Mesendoderm (in vitro differentiated cells): ENCODE measurements around the gene TMEM132C.

Source experiments
- DNase-seq: peaks from one replicate; pipeline ENCODE4 v3.0.0; 2013
- H2AK5ac ChIP-seq: 2 replicates; pipeline ENCODE4 v1.6.1; 2013; ENCODE audit warnings: low read length, inconsistent platforms
- H2BK120ac ChIP-seq: 2 replicates; pipeline ENCODE4 v1.6.1; 2013; ENCODE audit warnings: low read depth, mild to moderate bottlenecking, low read length, moderate library complexity, mixed read lengths
- H2BK15ac ChIP-seq: replicated peaks from 2 replicates; pipeline ENCODE4 v1.6.1; 2013; ENCODE audit warnings: low read depth, mild to moderate bottlenecking, moderate library complexity
- H2BK5ac ChIP-seq: 2 replicates; pipeline ENCODE4 v1.6.1; 2013; ENCODE audit warnings: low read length, inconsistent platforms
- H3K18ac ChIP-seq: 2 replicates; pipeline ENCODE4 v1.6.1; 2013; ENCODE audit warnings: mild to moderate bottlenecking, low read length, mixed read lengths
- H3K23ac ChIP-seq: one replicate; pipeline ENCODE4 v1.6.1; 2013; ENCODE audit warnings: low read length
- H3K27ac ChIP-seq: 2 replicates; pipeline ENCODE4 v1.5.1; 2013; ENCODE audit warnings: low read depth, mild to moderate bottlenecking, inconsistent platforms, low read length, moderate library complexity
- H3K27me3 ChIP-seq: 2 replicates; pipeline ENCODE4 v1.6.1; 2013; ENCODE audit warnings: low read length, control low read depth, mild to moderate bottlenecking, inconsistent platforms; ENCODE audit not compliant: insufficient read depth, poor library complexity
- H3K36me3 ChIP-seq: 2 replicates; pipeline ENCODE4 v1.6.1; 2013; ENCODE audit warnings: low read length, inconsistent platforms; ENCODE audit not compliant: control insufficient read depth, insufficient read depth
- H3K4ac ChIP-seq: one replicate; pipeline ENCODE4 v1.6.1; 2013; ENCODE audit warnings: low read depth, mild to moderate bottlenecking, low read length, moderate library complexity
- H3K4me1 ChIP-seq: 2 replicates; pipeline ENCODE4 v1.6.1; 2013; ENCODE audit warnings: low read depth, low read length, inconsistent platforms; ENCODE audit not compliant: control insufficient read depth
- H3K4me2 ChIP-seq: 2 replicates; pipeline ENCODE4 v1.6.1; 2013; ENCODE audit warnings: low read length
- H3K4me3 ChIP-seq: 2 replicates; pipeline ENCODE4 v1.5.1; 2013; ENCODE audit warnings: mild to moderate bottlenecking, low read length
- H3K56ac ChIP-seq: one replicate; pipeline ENCODE4 v1.6.1; 2013; ENCODE audit warnings: low read length
- H3K79me1 ChIP-seq: 2 replicates; pipeline ENCODE4 v1.6.1; 2013; ENCODE audit warnings: low read length, inconsistent platforms
- H3K79me2 ChIP-seq: 2 replicates; pipeline ENCODE4 v1.6.1; 2013; ENCODE audit warnings: mild to moderate bottlenecking, low read length; ENCODE audit not compliant: control insufficient read depth, insufficient read depth
- H3K9ac ChIP-seq: 2 replicates; pipeline ENCODE4 v1.6.1; 2013; ENCODE audit warnings: low read length, inconsistent platforms
- H4K5ac ChIP-seq: one replicate; pipeline ENCODE4 v1.6.1; 2013; ENCODE audit warnings: low read length
- H4K8ac ChIP-seq: one replicate; pipeline ENCODE4 v1.6.1; 2013; ENCODE audit warnings: low read depth, mild to moderate bottlenecking, control low read depth, low read length, moderate library complexity
- WGBS: extraction: QIAGEN DNeasy Blood & Tissue Kit; methylation state at CpG from one replicate; pipeline ENCODE4 v1.1.7; 2013; ENCODE audit warnings: low lambda C conversion rate, missing lambda C conversion rate; ENCODE audit not compliant: insufficient coverage; ENCODE audit errors: extremely low coverage; 5-methylcytosine and 5-hydroxymethylcytosine counted together

TMEM132C gene

DNA sequence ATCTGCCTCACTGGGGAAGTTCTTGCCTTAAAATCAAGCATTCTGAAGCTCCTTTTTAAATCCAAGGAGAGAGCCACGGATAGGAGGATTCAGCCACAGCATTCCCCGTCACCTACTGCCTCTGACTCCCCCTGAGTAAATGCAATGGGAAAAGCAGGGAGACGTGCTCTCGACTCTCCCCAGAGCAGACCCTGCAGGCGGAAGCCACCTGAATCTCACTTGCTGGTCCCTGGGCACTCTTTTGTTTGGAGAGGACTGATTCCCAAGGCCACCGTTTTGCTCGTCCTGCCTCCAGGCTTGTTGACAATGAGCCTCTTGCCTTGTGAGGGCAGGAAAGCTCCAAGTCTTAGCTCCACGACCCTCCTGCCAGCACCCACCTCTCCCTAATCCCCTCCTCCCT, 352.3 kb downstream of the TMEM132C start:
- no peak overlapping the region for H2BK5ac ChIP-seq
- H3K27me3 ChIP-seq, result no peaks in the 10 kb centered on the region
- H4K8ac ChIP-seq, result no peak overlapping the region
- no peaks in the 10 kb centered on the region for H3K36me3 ChIP-seq
- H3K9ac ChIP-seq, result no peak overlapping the region
- H3K79me1 ChIP-seq, result no peaks in the 10 kb centered on the region
- no peak overlapping the region for H2BK15ac ChIP-seq
- no peak overlapping the region for H3K56ac ChIP-seq
- H3K18ac ChIP-seq, result no peak overlapping the region
- DNase-seq, result peak; percentile 10
- no peak overlapping the region for H3K27ac ChIP-seq
- no CpG with 5 or more reads among the region's 8 CpGs for WGBS
- no peak overlapping the region for H3K4ac ChIP-seq
- H3K79me2 ChIP-seq, result no peaks in the 10 kb centered on the region
- H2BK120ac ChIP-seq, result no peak overlapping the region
- no peak overlapping the region for H4K5ac ChIP-seq
- no peak overlapping the region for H3K23ac ChIP-seq
- H3K4me2 ChIP-seq, result no peak overlapping the region
- no peak overlapping the region for H2AK5ac ChIP-seq
- no peak overlapping the region for H3K4me3 ChIP-seq
- H3K4me1 ChIP-seq, result no peaks in the 10 kb centered on the region

- Histone ChIP-seq H3K79me1 (no peaks in the 10 kb centered on the region), H2BK15ac (no peak overlapping the region), H3K4me2 (no peak overlapping the region), H3K56ac (no peak overlapping the region), H2BK120ac (no peak overlapping the region), H3K36me3 (no peaks in the 10 kb centered on the region), H4K8ac (no peak overlapping the region), H3K79me2 (no peaks in the 10 kb centered on the region), H3K23ac (no peak overlapping the region), H3K27me3 (no peaks in the 10 kb centered on the region), H3K4me3 (no peak overlapping the region), H2AK5ac (no peak overlapping the region), H4K5ac (no peak overlapping the region), H3K18ac (no peak overlapping the region), H3K4ac (no peak overlapping the region), H3K9ac (no peak overlapping the region), H3K27ac (no peak overlapping the region), H3K4me1 (no peaks in the 10 kb centered on the region), H2BK5ac (no peak overlapping the region)
- no peak for DNase-seq
- WGBS, result no CpG with 5 or more reads among the region's 8 CpGs
These were observed 354.3 kb downstream of the TMEM132C start for GRCh38 chr12:128621304-128621703.

GRCh38 chr12:128623748-128624147, 356.8 kb downstream of the TMEM132C start:
- no peak overlapping the region for H3K23ac ChIP-seq
- H3K9ac ChIP-seq, result no peak overlapping the region
- no peak overlapping the region for H3K4me3 ChIP-seq
- H4K8ac ChIP-seq, result no peak overlapping the region
- H4K5ac ChIP-seq, result no peak overlapping the region
- no peak for DNase-seq
- H3K4me1 ChIP-seq, result no peaks in the 10 kb centered on the region
- no peak overlapping the region for H2AK5ac ChIP-seq
- no peaks in the 10 kb centered on the region for H3K36me3 ChIP-seq
- no peak overlapping the region for H2BK15ac ChIP-seq
- H3K79me2 ChIP-seq, result no peaks in the 10 kb centered on the region
- no peaks in the 10 kb centered on the region for H3K27me3 ChIP-seq
- H3K4ac ChIP-seq, result no peak overlapping the region
- no peak overlapping the region for H3K4me2 ChIP-seq
- H2BK5ac ChIP-seq, result no peak overlapping the region
- H3K79me1 ChIP-seq, result no peaks in the 10 kb centered on the region
- no peak overlapping the region for H3K56ac ChIP-seq
- no peak overlapping the region for H3K18ac ChIP-seq
- H2BK120ac ChIP-seq, result no peak overlapping the region
- WGBS, result no CpG with 5 or more reads among the region's 6 CpGs
- no peak overlapping the region for H3K27ac ChIP-seq

GRCh38 chr12:128626808-128627320, 359.9 kb downstream of the TMEM132C start:
- DNase-seq, result no peak
- Histone ChIP-seq H3K4ac (no peak overlapping the region), H2BK5ac (no peak overlapping the region), H3K56ac (no peak overlapping the region), H3K4me2 (no peak overlapping the region), H3K27ac (no peak overlapping the region), H4K5ac (no peak overlapping the region), H3K18ac (no peak overlapping the region), H3K79me1 (no peaks in the 10 kb centered on the region), H3K36me3 (no peaks in the 10 kb centered on the region), H3K27me3 (no peaks in the 10 kb centered on the region), H3K9ac (no peak overlapping the region), H3K4me3 (no peak overlapping the region), H3K23ac (no peak overlapping the region), H2BK120ac (no peak overlapping the region), H2AK5ac (no peak overlapping the region), H2BK15ac (no peak overlapping the region), H4K8ac (no peak overlapping the region), H3K4me1 (no peaks in the 10 kb centered on the region), H3K79me2 (no peaks in the 10 kb centered on the region)
- WGBS, result no CpG with 5 or more reads among the region's 6 CpGs

GRCh38 chr12:128627659-128628058, 360.7 kb downstream of the TMEM132C start:
- H3K18ac ChIP-seq, result no peak overlapping the region
- no peak overlapping the region for H3K4ac ChIP-seq
- H3K79me2 ChIP-seq, result no peaks in the 10 kb centered on the region
- no peak overlapping the region for H2BK5ac ChIP-seq
- DNase-seq, result no peak
- H2BK120ac ChIP-seq, result no peak overlapping the region
- H3K79me1 ChIP-seq, result no peaks in the 10 kb centered on the region
- no peak overlapping the region for H3K4me3 ChIP-seq
- H2AK5ac ChIP-seq, result no peak overlapping the region
- H4K5ac ChIP-seq, result no peak overlapping the region
- H3K56ac ChIP-seq, result no peak overlapping the region
- no peaks in the 10 kb centered on the region for H3K36me3 ChIP-seq
- no peak overlapping the region for H2BK15ac ChIP-seq
- H3K4me1 ChIP-seq, result no peaks in the 10 kb centered on the region
- H4K8ac ChIP-seq, result no peak overlapping the region
- WGBS, result no CpG with 5 or more reads among the region's 9 CpGs
- H3K27me3 ChIP-seq, result no peaks in the 10 kb centered on the region
- no peak overlapping the region for H3K9ac ChIP-seq
- no peak overlapping the region for H3K23ac ChIP-seq
- H3K27ac ChIP-seq, result no peak overlapping the region
- no peak overlapping the region for H3K4me2 ChIP-seq

- Histone ChIP-seq H3K56ac (no peak overlapping the region), H4K5ac (no peak overlapping the region), H2BK5ac (no peak overlapping the region), H3K4me2 (no peak overlapping the region), H2BK15ac (no peak overlapping the region), H4K8ac (no peak overlapping the region), H3K36me3 (no peaks in the 10 kb centered on the region), H3K4ac (no peak overlapping the region), H2BK120ac (no peak overlapping the region), H3K9ac (no peak overlapping the region), H2AK5ac (no peak overlapping the region), H3K18ac (no peak overlapping the region), H3K4me1 (no peaks in the 10 kb centered on the region), H3K79me1 (no peaks in the 10 kb centered on the region), H3K27me3 (no peaks in the 10 kb centered on the region), H3K27ac (no peak overlapping the region), H3K4me3 (no peak overlapping the region), H3K23ac (no peak overlapping the region), H3K79me2 (no peaks in the 10 kb centered on the region)
- no CpG with 5 or more reads among the region's 4 CpGs for WGBS
- no peak for DNase-seq
These were observed 363.0 kb downstream of the TMEM132C start for GRCh38 chr12:128629979-128630378.
